ENCODE results near the gene ZNF391. TPM values are rescaled to one million over a fixed set of nuclear protein-coding genes. Genes with fewer than 3 reads are reported as not detected.

ZNF391 gene
- total and polyA plus RNA-seq, 2 donors from 2014 or later, result 1.5 to 5.4 TPM

- Histone ChIP-seq H3K4me1 (ENCODE audit: control insufficient read depth in 2 of 3, insufficient read depth in 2 of 3, low read depth in 1 of 3, low read length in 3 of 3) (no peaks in the 10 kb centered on the region), H3K27ac (ENCODE audit: low read depth in 2 of 2, low read length in 2 of 2) (no peak overlapping the region), H3K9me3 (ENCODE audit: control insufficient read depth in 2 of 3, insufficient read depth in 1 of 3, low read length in 3 of 3) (peaks cover 0 to 19% (median 3%) of the 10 kb centered on the region in 3 donors), H3K4me3 (ENCODE audit: low read length in 3 of 3) (no peak overlapping the region), H3K36me3 (ENCODE audit: control insufficient read depth in 2 of 3, insufficient read depth in 3 of 3, low read length in 3 of 3) (no peaks in the 10 kb centered on the region), H3K9ac (ENCODE audit: low read length in 3 of 3) (no peak overlapping the region), H3K27me3 (ENCODE audit: control insufficient read depth, insufficient read depth, low read length) (no peaks in the 10 kb centered on the region)
- FAIRE-seq (no peak), DNase-seq (no peak)
- intact Hi-C loops (cut with DNase I), result no loop called here
- no peak for TF ChIP-seq CTCF (IDR thresholded peaks at IDR 0.05; ENCODE audit: borderline replicate concordance, extremely low read depth, insufficient read depth)
These were observed 54.4 kb downstream of the ZNF391 start for GRCh38 chr6:27442932-27443331.

GRCh38 chr6:27448456-27448855 is 59.9 kb downstream of the ZNF391 start:
- no peak overlapping the region for H3K4me3 ChIP-seq (ENCODE audit: low read length in 3 of 3)
- DNase-seq, result no peak
- peaks cover 15 to 26% (median 22%) of the 10 kb centered on the region in 3 donors for H3K36me3 ChIP-seq (ENCODE audit: control insufficient read depth in 2 of 3, insufficient read depth in 3 of 3, low read length in 3 of 3)
- no peaks in the 10 kb centered on the region for H3K27me3 ChIP-seq (ENCODE audit: control insufficient read depth, insufficient read depth, low read length)
- FAIRE-seq, result no peak
- intact Hi-C loops (cut with DNase I), result no loop called here
- no peak overlapping the region for H3K9ac ChIP-seq (ENCODE audit: low read length in 3 of 3)
- H3K4me1 ChIP-seq (ENCODE audit: control insufficient read depth in 2 of 3, insufficient read depth in 2 of 3, low read depth in 1 of 3, low read length in 3 of 3), result no peaks in the 10 kb centered on the region
- H3K27ac ChIP-seq (ENCODE audit: low read depth in 2 of 2, low read length in 2 of 2), result no peak overlapping the region
- no peak for TF ChIP-seq CTCF (IDR thresholded peaks at IDR 0.05; ENCODE audit: borderline replicate concordance, extremely low read depth, insufficient read depth)
- peaks cover 16 to 64% (median 38%) of the 10 kb centered on the region in 3 donors for H3K9me3 ChIP-seq (ENCODE audit: control insufficient read depth in 2 of 3, insufficient read depth in 1 of 3, low read length in 3 of 3)

- no peaks in the 10 kb centered on the region for H3K27me3 ChIP-seq (ENCODE audit: control insufficient read depth, insufficient read depth, low read length)
- no peaks in the 10 kb centered on the region for H3K4me1 ChIP-seq (ENCODE audit: control insufficient read depth in 2 of 3, insufficient read depth in 2 of 3, low read depth in 1 of 3, low read length in 3 of 3)
- peak overlapping the region in 1 of 3 donors; percentile 18 for H3K4me3 ChIP-seq (ENCODE audit: low read length in 3 of 3)
- H3K27ac ChIP-seq (ENCODE audit: low read depth in 2 of 2, low read length in 2 of 2), result no peak overlapping the region
- DNase-seq (no peak), FAIRE-seq (no peak)
- no peak for TF ChIP-seq CTCF (IDR thresholded peaks at IDR 0.05; ENCODE audit: borderline replicate concordance, extremely low read depth, insufficient read depth)
- no peak overlapping the region for H3K9ac ChIP-seq (ENCODE audit: low read length in 3 of 3)
- H3K36me3 ChIP-seq (ENCODE audit: control insufficient read depth in 2 of 3, insufficient read depth in 3 of 3, low read length in 3 of 3), result peaks cover 45 to 60% (median 53%) of the 10 kb centered on the region in 3 donors
- intact Hi-C loops (cut with DNase I), result no loop called here
- peaks cover 22 to 84% (median 58%) of the 10 kb centered on the region in 3 donors for H3K9me3 ChIP-seq (ENCODE audit: control insufficient read depth in 2 of 3, insufficient read depth in 1 of 3, low read length in 3 of 3)
These were observed 63.3 kb downstream of the ZNF391 start for GRCh38 chr6:27451660-27452390.
